GM12873 (cell line): Measurements from ENCODE around the gene CHEK1.

Source experiments
- CTCF ChIP-seq: IDR thresholded peaks from 2 replicates; pipeline ENCODE4 v1.5.1; 2012; ENCODE audit warnings: low read depth, mild to moderate bottlenecking, moderate library complexity, low read length, control low read depth; ENCODE audit not compliant: insufficient read depth; ENCODE audit errors: missing control alignments

The CHEK1 gene

GRCh38 chr11:125588505-125588904, 36.5 kb upstream of the CHEK1 start:
- no peak for TF ChIP-seq CTCF

GRCh38 chr11:125591649-125592304, 33.2 kb upstream of the CHEK1 start:
- TF ChIP-seq CTCF: no peak

- no peak for TF ChIP-seq CTCF
These were observed 32.5 kb upstream of the CHEK1 start, which contains the start of gene STT3A for GRCh38 chr11:125592305-125593113. Gene STT3A, plus strand, starts transcription at chr11:125592852. Its CDS starts 3,064 bp downstream, at chr11:125595916.

GRCh38 chr11:125593114-125593820, 31.7 kb upstream of the CHEK1 start:
- TF ChIP-seq CTCF: no peak

GRCh38 chr11:125594958-125595357, 30.0 kb upstream of the CHEK1 start:
- no peak for TF ChIP-seq CTCF

- TF ChIP-seq CTCF: no peak
These were observed 24.3 kb upstream of the CHEK1 start for GRCh38 chr11:125600663-125601062.

GRCh38 chr11:125603207-125603606, 21.8 kb upstream of the CHEK1 start:
- TF ChIP-seq CTCF: no peak
